ENCODE measurements around the gene IL11.

- TF ChIP-seq EP300 (IDR thresholded peaks at IDR 0.05; ENCODE audit: borderline replicate concordance in 1 of 2, low read depth in 2 of 2, low read length in 2 of 2) (no peak), SIX5 (IDR thresholded peaks at IDR 0.05; ENCODE audit: low read depth, low read length) (no peak), EZH2 (IDR thresholded peaks at IDR 0.05; ENCODE audit: low read depth, low read length, severe bottlenecking) (no peak), CTCF (IDR thresholded peaks at IDR 0.05; ENCODE audit: control extremely low read depth in 1 of 3, insufficient read depth in 1 of 3, low read depth in 1 of 3, low read length in 3 of 3) (no peak)
These were observed 2.2 kb downstream of the IL11 start for GRCh38 chr19:55368106-55368505.
